Measurements from ENCODE around the gene BNIP1. TPM values are rescaled to one million over a fixed set of nuclear protein-coding genes. Genes with fewer than 3 reads are reported as not detected.

The BNIP1 gene
- total and polyA plus RNA-seq, 4 donors = 12.1 to 15.0 (median 14.3) TPM

DNA sequence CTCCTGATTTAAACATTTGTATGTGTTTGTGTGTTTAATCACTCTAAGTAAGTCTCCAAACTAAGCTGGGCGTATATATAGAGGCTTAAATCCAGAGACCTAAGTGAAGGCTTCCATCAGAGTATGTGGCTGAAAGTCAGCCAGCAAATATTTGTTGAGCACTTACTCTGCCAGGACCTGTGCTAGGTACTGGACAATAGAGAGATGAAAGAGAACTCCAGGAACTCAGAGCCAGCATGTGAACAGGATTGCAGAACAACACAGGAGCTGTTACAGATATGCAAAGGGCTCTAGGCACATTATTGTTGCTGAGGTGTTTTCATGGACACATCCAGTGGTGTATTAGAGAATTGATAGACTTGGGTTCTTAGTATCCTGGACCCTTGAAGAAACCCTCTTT is 4.7 kb upstream of the BNIP1 start:
- Histone ChIP-seq H3K36me3 (ENCODE audit: control insufficient read depth in 4 of 4, insufficient read depth in 4 of 4, low read length in 4 of 4) (peaks cover 0 to 3% (median 1%) of the 10 kb centered on the region in 4 donors), H3K4me3 (no peak overlapping the region), H3K27ac (ENCODE audit: low read depth in 1 of 2, low read length in 1 of 2) (no peak overlapping the region), H3K9ac (ENCODE audit: insufficient read depth in 1 of 2, low read length in 2 of 2) (no peak overlapping the region), H3K4me1 (ENCODE audit: control insufficient read depth in 5 of 5, insufficient read depth in 5 of 5, low read length in 5 of 5) (no peaks in the 10 kb centered on the region), H3K9me3 (ENCODE audit: control insufficient read depth in 4 of 4, insufficient read depth in 3 of 4, low read length in 3 of 4) (no peaks in the 10 kb centered on the region), H3K27me3 (ENCODE audit: control insufficient read depth in 3 of 3, insufficient read depth in 3 of 3, low read length in 2 of 3) (no peaks in the 10 kb centered on the region)
- DNase-seq = peak in 1 of 3 donors; percentile 9
- WGBS, 2 donors = 65 to 83% methylated on average over 1 of the region's 1 CpG
- ATAC-seq (ENCODE audit: insufficient read depth, low FRiP score) = no peak
- TF ChIP-seq, protein P1, sequence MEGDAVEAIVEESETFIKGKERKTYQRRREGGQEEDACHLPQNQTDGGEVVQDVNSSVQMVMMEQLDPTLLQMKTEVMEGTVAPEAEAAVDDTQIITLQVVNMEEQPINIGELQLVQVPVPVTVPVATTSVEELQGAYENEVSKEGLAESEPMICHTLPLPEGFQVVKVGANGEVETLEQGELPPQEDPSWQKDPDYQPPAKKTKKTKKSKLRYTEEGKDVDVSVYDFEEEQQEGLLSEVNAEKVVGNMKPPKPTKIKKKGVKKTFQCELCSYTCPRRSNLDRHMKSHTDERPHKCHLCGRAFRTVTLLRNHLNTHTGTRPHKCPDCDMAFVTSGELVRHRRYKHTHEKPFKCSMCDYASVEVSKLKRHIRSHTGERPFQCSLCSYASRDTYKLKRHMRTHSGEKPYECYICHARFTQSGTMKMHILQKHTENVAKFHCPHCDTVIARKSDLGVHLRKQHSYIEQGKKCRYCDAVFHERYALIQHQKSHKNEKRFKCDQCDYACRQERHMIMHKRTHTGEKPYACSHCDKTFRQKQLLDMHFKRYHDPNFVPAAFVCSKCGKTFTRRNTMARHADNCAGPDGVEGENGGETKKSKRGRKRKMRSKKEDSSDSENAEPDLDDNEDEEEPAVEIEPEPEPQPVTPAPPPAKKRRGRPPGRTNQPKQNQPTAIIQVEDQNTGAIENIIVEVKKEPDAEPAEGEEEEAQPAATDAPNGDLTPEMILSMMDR (IDR thresholded peaks at IDR 0.05; ENCODE audit: control extremely low read depth, extremely low read depth) = no peak

DNA sequence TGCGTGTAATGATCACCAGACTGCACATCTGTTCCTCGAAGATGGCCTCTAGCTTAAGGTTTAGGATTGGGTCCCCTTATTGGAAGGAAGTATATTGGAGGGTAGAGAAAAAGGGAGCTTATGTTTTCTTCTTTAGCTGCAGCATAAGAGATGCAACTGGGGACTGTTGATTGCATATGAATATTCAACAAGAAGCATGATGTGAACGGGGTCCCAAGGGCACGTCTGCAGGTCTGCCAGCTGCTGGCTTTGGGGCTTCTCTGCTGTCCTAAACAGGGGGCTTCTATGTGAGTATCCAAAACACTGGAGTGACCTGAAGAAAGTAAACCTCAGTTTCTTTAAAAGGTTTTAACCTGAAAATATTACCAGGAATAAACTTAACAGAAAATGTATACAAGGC is 3.6 kb upstream of the BNIP1 start:
- Histone ChIP-seq H3K4me1 (ENCODE audit: control insufficient read depth in 5 of 5, insufficient read depth in 5 of 5, low read length in 5 of 5) (peaks cover 0 to 4% (median 0%) of the 10 kb centered on the region in 5 donors), H3K36me3 (ENCODE audit: control insufficient read depth in 4 of 4, insufficient read depth in 4 of 4, low read length in 4 of 4) (peaks cover 0 to 3% (median under 1%) of the 10 kb centered on the region in 4 donors), H3K9ac (ENCODE audit: insufficient read depth in 1 of 2, low read length in 2 of 2) (no peak overlapping the region), H3K9me3 (ENCODE audit: control insufficient read depth in 4 of 4, insufficient read depth in 3 of 4, low read length in 3 of 4) (no peaks in the 10 kb centered on the region), H3K27me3 (ENCODE audit: control insufficient read depth in 3 of 3, insufficient read depth in 3 of 3, low read length in 2 of 3) (no peaks in the 10 kb centered on the region), H3K4me3 (no peak overlapping the region), H3K27ac (ENCODE audit: low read depth in 1 of 2, low read length in 1 of 2) (no peak overlapping the region)
- no peak for ATAC-seq (ENCODE audit: insufficient read depth, low FRiP score)
- TF ChIP-seq, protein P1 (IDR thresholded peaks at IDR 0.05; ENCODE audit: control extremely low read depth, extremely low read depth) = no peak
- 70 to 92% methylated on average over 3 to 4 of the region's 4 CpGs for WGBS, 2 donors
- no peak for DNase-seq

DNA sequence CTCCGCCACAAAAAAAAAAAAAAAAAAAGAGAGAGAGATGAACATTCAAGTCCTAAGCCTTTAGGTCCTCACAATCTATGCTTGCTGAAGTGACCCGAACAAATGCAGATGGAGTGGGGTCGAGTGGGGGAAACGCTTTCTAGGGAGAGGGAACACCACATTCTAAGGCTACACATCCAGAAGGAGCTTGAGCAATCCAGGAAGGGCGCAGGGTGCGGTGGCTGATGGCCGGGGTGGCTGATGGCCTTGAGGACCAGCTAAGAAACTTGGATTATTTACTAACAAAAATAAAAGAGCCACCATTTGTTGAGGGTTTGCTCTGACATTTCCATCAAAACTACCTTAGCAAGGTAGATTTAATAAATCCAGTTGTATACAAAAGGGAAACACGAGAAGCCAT is 764 bp upstream of the BNIP1 start:
- WGBS, 2 donors = 87% methylated on average over 8 of the region's 8 CpGs
- peaks cover 0 to 4% (median 0%) of the 10 kb centered on the region in 5 donors for H3K4me1 ChIP-seq (ENCODE audit: control insufficient read depth in 5 of 5, insufficient read depth in 5 of 5, low read length in 5 of 5)
- H3K27ac ChIP-seq (ENCODE audit: low read depth in 1 of 2, low read length in 1 of 2) = no peak overlapping the region
- TF ChIP-seq, protein P1 (IDR thresholded peaks at IDR 0.05; ENCODE audit: control extremely low read depth, extremely low read depth) = no peak
- H3K9ac ChIP-seq (ENCODE audit: insufficient read depth in 1 of 2, low read length in 2 of 2) = no peak overlapping the region
- peaks cover 5 to 11% (median 7%) of the 10 kb centered on the region in 4 donors for H3K36me3 ChIP-seq (ENCODE audit: control insufficient read depth in 4 of 4, insufficient read depth in 4 of 4, low read length in 4 of 4)
- no peak for ATAC-seq (ENCODE audit: insufficient read depth, low FRiP score)
- no peaks in the 10 kb centered on the region for H3K27me3 ChIP-seq (ENCODE audit: control insufficient read depth in 3 of 3, insufficient read depth in 3 of 3, low read length in 2 of 3)
- H3K4me3 ChIP-seq = no peak overlapping the region
- no peaks in the 10 kb centered on the region for H3K9me3 ChIP-seq (ENCODE audit: control insufficient read depth in 4 of 4, insufficient read depth in 3 of 4, low read length in 3 of 4)
- DNase-seq = no peak

DNA sequence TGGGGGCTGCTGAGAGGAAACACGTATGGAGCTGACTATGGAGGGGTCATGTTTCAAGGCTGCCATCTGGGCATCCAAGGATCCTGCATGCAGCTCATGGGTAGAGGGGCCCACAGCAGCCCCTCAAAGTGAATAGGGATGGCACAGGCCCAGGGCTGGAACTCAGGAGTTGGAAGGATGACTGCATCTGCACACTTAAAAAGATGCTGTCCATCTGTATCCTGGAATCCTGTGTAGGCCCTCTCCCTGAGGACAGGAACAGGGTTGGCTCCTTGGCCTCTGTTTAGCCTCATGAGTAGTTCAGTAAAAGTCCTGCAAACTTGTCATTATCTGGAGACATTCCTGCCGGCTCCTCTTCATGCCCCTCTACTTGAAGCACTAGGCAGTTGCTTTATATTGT is 4.0 kb downstream of the BNIP1 start:
- DNase-seq (no peak), ATAC-seq (ENCODE audit: insufficient read depth, low FRiP score) (no peak)
- Histone ChIP-seq H3K9me3 (ENCODE audit: control insufficient read depth in 4 of 4, insufficient read depth in 3 of 4, low read length in 3 of 4) (no peaks in the 10 kb centered on the region), H3K4me1 (ENCODE audit: control insufficient read depth in 5 of 5, insufficient read depth in 5 of 5, low read length in 5 of 5) (peaks cover 0 to 4% (median 0%) of the 10 kb centered on the region in 5 donors), H3K36me3 (ENCODE audit: control insufficient read depth in 4 of 4, insufficient read depth in 4 of 4, low read length in 4 of 4) (peaks cover 10 to 21% (median 15%) of the 10 kb centered on the region in 4 donors), H3K27me3 (ENCODE audit: control insufficient read depth in 3 of 3, insufficient read depth in 3 of 3, low read length in 2 of 3) (no peaks in the 10 kb centered on the region), H3K9ac (ENCODE audit: insufficient read depth in 1 of 2, low read length in 2 of 2) (no peak overlapping the region), H3K4me3 (no peak overlapping the region), H3K27ac (ENCODE audit: low read depth in 1 of 2, low read length in 1 of 2) (no peak overlapping the region)
- 72 to 94% methylated on average over 2 of the region's 2 CpGs for WGBS, 2 donors
- TF ChIP-seq, protein P1 (IDR thresholded peaks at IDR 0.05; ENCODE audit: control extremely low read depth, extremely low read depth) = no peak

Measured in lung (tissue), 12 donors.